HCT116 (cell line): ENCODE data around the gene DDR1. TPM values are rescaled to one million over a fixed set of nuclear protein-coding genes. Genes with fewer than 3 reads are reported as not detected.

Source experiments
- ATAC-seq: fragments of 200-7000 bp; cut with Tn5 transposase; 2 replicates; pipeline ENCODE4 v1.9.1; 2020; ENCODE audit warnings: mild to moderate bottlenecking, moderate library complexity
- BruUV-seq: library from RNA; stranded (reverse); fragments of 400-500 nt; replicated peaks from 2 replicates; lab custom pipeline; 2021; lab: Mats Ljungman, UMichigan
- CTCF ChIA-PET: fragments of 300-600 bp; sonication (Branson Sonifier 250); formaldehyde crosslinking; loops from one replicate; lab custom pipeline; 2021; ENCODE audit warnings: antibody characterized with exemption; lab: Charles Lee
- POLR2A ChIA-PET: fragments of 300-600, 350-600 bp; sonication (Branson Sonifier 250); formaldehyde crosslinking; loops from one replicate; lab custom pipeline; 2021; ENCODE audit warnings: antibody characterized with exemption; lab: Charles Lee
- RAD21 ChIA-PET, 2 experiments: fragments of 300-600 bp; sonication (Branson Sonifier 250); formaldehyde crosslinking; loops; one replicate each; lab custom pipeline; 2023; ENCODE audit warnings: low total read pairs in 2 of 2; ENCODE audit not compliant: uncharacterized antibody in 2 of 2, unreplicated experiment in 2 of 2, low non-redundant PET in 1 of 2; lab: Charles Lee
- DNase-seq: peaks from one replicate; pipeline ENCODE4 v3.0.0-alpha.2; 2010; ENCODE audit warnings: low read depth, low spot score
- H2AFZ ChIP-seq: fragments of 200-600 bp; shearing (Covaris generic), sonication (generic); 2 replicates; pipeline ENCODE4 v1.6.1; 2017; ENCODE audit warnings: low read depth, mixed run types, mixed read lengths, antibody characterized with exemption, low read length; ENCODE audit not compliant: poor library complexity, severe bottlenecking
- H3K27ac ChIP-seq: 2 replicates; pipeline ENCODE4 v1.5.1; 2012; ENCODE audit warnings: low read depth, low read length
- H3K27me3 ChIP-seq: fragments of 200-600 bp; sonication (generic); 2 replicates; pipeline ENCODE4 v1.6.1; 2016; ENCODE audit warnings: mixed run types, low read length, mixed read lengths; ENCODE audit not compliant: insufficient read depth
- H3K36me3 ChIP-seq, 2 experiments: fragments of 200-500 bp in 1 of 2; fragments of 200-600 bp in 1 of 2; sonication (Bioruptor generic) in 1 of 2; sonication (generic) in 1 of 2; 2 replicates each; pipeline versions ENCODE4 v1.5.1 to v1.6.1; 2014 to 2016; ENCODE audit warnings: low read length in 2 of 2, inconsistent platforms in 1 of 2, mixed read lengths in 1 of 2, mixed run types in 1 of 2; ENCODE audit not compliant: insufficient read depth in 2 of 2, control insufficient read depth in 1 of 2
- H3K4me1 ChIP-seq, 2 experiments: fragments of 200-600 bp in 1 of 2; sonication (generic) in 1 of 2; 2 replicates each; pipeline versions ENCODE4 v1.5.1 to v1.6.1; 2012 to 2017; ENCODE audit warnings: low read length in 2 of 2, inconsistent platforms in 1 of 2, mild to moderate bottlenecking in 1 of 2, mixed read lengths in 1 of 2, mixed run types in 1 of 2, moderate library complexity in 1 of 2; ENCODE audit not compliant: insufficient read depth in 2 of 2, control insufficient read depth in 1 of 2
- H3K4me2 ChIP-seq: fragments of 200-600 bp; sonication (generic); 2 replicates; pipeline ENCODE4 v1.6.1; 2017; ENCODE audit warnings: mixed run types, low read length, mixed read lengths
- H3K4me3 ChIP-seq, 2 experiments: fragments of 200-600 bp in 1 of 2; sonication (generic) in 1 of 2; replicated peaks in 1 of 2; 2 replicates each; pipeline ENCODE4 v1.5.1; 2011 to 2016; ENCODE audit warnings: low read length in 2 of 2, control low read depth in 1 of 2, low read depth in 1 of 2, mild to moderate bottlenecking in 1 of 2, mixed read lengths in 1 of 2, mixed run types in 1 of 2
- H3K79me2 ChIP-seq: fragments of 200-600 bp; sonication (generic); 2 replicates; pipeline ENCODE4 v1.6.1; 2017; ENCODE audit warnings: mild to moderate bottlenecking, mixed run types, low read length, moderate library complexity, mixed read lengths; ENCODE audit not compliant: insufficient read depth
- H3K9ac ChIP-seq: fragments of 200-600 bp; sonication (generic); 2 replicates; pipeline ENCODE4 v1.6.1; 2016; ENCODE audit warnings: low read length, mixed read lengths
- H3K9me2 ChIP-seq: fragments of 200-600 bp; sonication (generic), shearing (Covaris generic); 2 replicates; pipeline ENCODE4 v1.6.1; 2017; ENCODE audit warnings: mixed run types, mild to moderate bottlenecking, moderate library complexity; ENCODE audit not compliant: insufficient read depth
- H3K9me3 ChIP-seq, 2 experiments: fragments of 200-500 bp in 1 of 2; fragments of 200-600 bp in 1 of 2; sonication (Bioruptor generic) in 1 of 2; sonication (generic) in 1 of 2; 2 replicates each; pipeline ENCODE4 v1.6.1; 2014 to 2017; ENCODE audit warnings: low read length in 2 of 2, mixed read lengths in 2 of 2, inconsistent platforms in 1 of 2, low read depth in 1 of 2, mild to moderate bottlenecking in 1 of 2, mixed run types in 1 of 2, moderate library complexity in 1 of 2; ENCODE audit not compliant: control insufficient read depth in 1 of 2, insufficient read depth in 1 of 2
- H4K20me1 ChIP-seq: fragments of 200-600 bp; sonication (generic), shearing (Covaris generic); 2 replicates; pipeline ENCODE4 v1.6.1; 2017; ENCODE audit warnings: mixed run types, mild to moderate bottlenecking, moderate library complexity; ENCODE audit not compliant: insufficient read depth
- ATF3 ChIP-seq: IDR thresholded peaks from 2 replicates; pipeline ENCODE4 v1.6.1; 2012
- CTCF ChIP-seq, 3 experiments: fragments of 200-600 bp in 1 of 3; sonication (generic) in 1 of 3; IDR thresholded peaks in 2 of 3; conservative IDR thresholded peaks in 1 of 3; 2 replicates each; pipeline ENCODE4 v1.5.1; 2012 to 2017; ENCODE audit warnings: low read depth in 2 of 3, low read length in 2 of 3, antibody characterized with exemption in 1 of 3, borderline replicate concordance in 1 of 3, control low read depth in 1 of 3, mild to moderate bottlenecking in 1 of 3, mixed read lengths in 1 of 3, mixed run types in 1 of 3, moderate library complexity in 1 of 3; ENCODE audit not compliant: insufficient read depth in 1 of 3
- ELF1 ChIP-seq: IDR thresholded peaks from 2 replicates; pipeline ENCODE4 v1.6.1; 2012; ENCODE audit warnings: low read depth, borderline replicate concordance
- EZH2 ChIP-seq: fragments of 200-600 bp; sonication (generic); IDR thresholded peaks from 2 replicates; pipeline ENCODE4 v1.6.1; 2017; ENCODE audit warnings: antibody characterized with exemption, mixed run types
- JUND ChIP-seq: IDR thresholded peaks from 2 replicates; pipeline ENCODE4 v1.6.1; 2012
- POLR2AphosphoS5 ChIP-seq: IDR thresholded peaks from 2 replicates; pipeline ENCODE4 v1.6.1; 2011; ENCODE audit warnings: mild to moderate bottlenecking, low read depth, low read length, moderate library complexity
- REST ChIP-seq: IDR thresholded peaks from 2 replicates; pipeline ENCODE4 v1.6.1; 2012; ENCODE audit warnings: low read depth
- SP1 ChIP-seq: IDR thresholded peaks from 2 replicates; pipeline ENCODE4 v1.6.1; 2012; ENCODE audit warnings: low read depth
- SRF ChIP-seq: IDR thresholded peaks from 2 replicates; pipeline ENCODE4 v1.6.1; 2012; ENCODE audit warnings: low read depth
- TCF7L2 ChIP-seq: IDR thresholded peaks from 2 replicates; pipeline ENCODE4 v1.7.0; 2011; ENCODE audit warnings: borderline replicate concordance, inconsistent platforms; ENCODE audit not compliant: insufficient read depth, insufficient read length; ENCODE audit errors: extremely low read depth
- YY1 ChIP-seq: IDR thresholded peaks from 2 replicates; pipeline ENCODE4 v1.6.1; 2011; ENCODE audit warnings: low read length, low read depth, moderate library complexity, mild to moderate bottlenecking; ENCODE audit not compliant: insufficient replicate concordance; ENCODE audit errors: extremely low read depth
- ZFX ChIP-seq: fragments of 450-650 bp; IDR thresholded peaks from 2 replicates; pipeline ENCODE4 v1.6.1; 2017
- ZNF274 ChIP-seq: fragments of 200-500 bp; sonication (Bioruptor generic); IDR thresholded peaks from 2 replicates; pipeline ENCODE4 v1.6.1; 2014; ENCODE audit warnings: mild to moderate bottlenecking, low read depth, low read length, inconsistent platforms
- intact Hi-C: fragments of 100-400 bp; cut with micrococcal nuclease; formaldehyde crosslinking; loops from 2 replicates; pipeline ENCODE4 v1.10.0; 2022
- total RNA-seq: library from RNA; stranded (reverse); gene quantifications from one replicate; pipeline ENCODE4 v1.2.1, GENCODE V29; 2021; ENCODE audit not compliant: unreplicated experiment

The DDR1 gene
- total RNA-seq, 1 experiment from 2014 or later = 211 TPM

- BruUV-seq = no TSS peak
- H3K36me3 ChIP-seq = peaks cover 38 to 49% of the 10 kb centered on the region in 2 experiments
- peaks cover 31 to 39% of the 10 kb centered on the region in 2 experiments for H3K4me1 ChIP-seq
- peak overlapping the region; percentile 3; the same call in 1 of the 2 replicates for H3K27ac ChIP-seq
- H3K4me3 ChIP-seq = no peak overlapping the region
- ATAC-seq = no peak
- peaks cover 66% of the 10 kb centered on the region for H3K79me2 ChIP-seq
- H2AFZ ChIP-seq = no peak overlapping the region
- ChIA-PET RAD21 (no interaction called here), CTCF (no interaction called here), POLR2A (interaction anchor here (0.6 to 1.2 kb wide), 2 partner anchors 7 to 10 kb away, joined by 3 read pairs; no protein-coding TSS in a partner anchor)
- H3K27me3 ChIP-seq = no peaks in the 10 kb centered on the region
- H3K9ac ChIP-seq = no peak overlapping the region
- TF ChIP-seq YY1 (no peak), ATF3 (no peak), JUND (no peak)
- no peaks in the 10 kb centered on the region for H4K20me1 ChIP-seq
- intact Hi-C loops = no loop called here
- H3K9me2 ChIP-seq = no peaks in the 10 kb centered on the region
- H3K4me2 ChIP-seq = no peak overlapping the region
- DNase-seq = no peak
- no peaks in the 10 kb centered on the region for H3K9me3 ChIP-seq
These were observed 5.2 kb downstream of the DDR1 start for GRCh38 chr6:30889496-30889885.

- ChIA-PET CTCF (no interaction called here), POLR2A (interaction anchor here (0.6 to 1.2 kb wide), 2 partner anchors 8 to 9 kb away, joined by 3 read pairs; no protein-coding TSS in a partner anchor)
- intact Hi-C loops = no loop called here
- TF ChIP-seq ZNF274 = no peak
- TF ChIP-seq REST = no peak
- no peak for TF ChIP-seq ELF1
- TF ChIP-seq YY1 = no peak
- TF ChIP-seq SRF = no peak
- no peak for TF ChIP-seq POLR2AphosphoS5
- TF ChIP-seq EZH2 = no peak
- TF ChIP-seq ZFX = no peak
- no peak for TF ChIP-seq SP1
- no peak for TF ChIP-seq CTCF (IDR thresholded peaks at IDR 0.05 in 2 of 3, conservative IDR thresholded peaks at IDR 0.05 in 1 of 3; ENCODE audit: borderline replicate concordance in 1 of 3, insufficient read depth in 1 of 3, low read depth in 2 of 3, low read length in 2 of 3)
- TF ChIP-seq TCF7L2 = no peak
These were observed 5.8 kb downstream of the DDR1 start for GRCh38 chr6:30889921-30890645.

More at GRCh38 chr6:30889921-30890645, 5.8 kb downstream of the DDR1 start:
- Histone ChIP-seq H3K9me3 (no peaks in the 10 kb centered on the region), H3K36me3 (peaks cover 44 to 53% of the 10 kb centered on the region in 2 experiments), H3K4me3 (no peak overlapping the region), H2AFZ (no peak overlapping the region), H3K4me2 (no peak overlapping the region), H4K20me1 (no peaks in the 10 kb centered on the region), H3K27ac (peak overlapping the region; percentile 3; the same call in 1 of the 2 replicates), H3K9me2 (no peaks in the 10 kb centered on the region), H3K9ac (no peak overlapping the region), H3K27me3 (no peaks in the 10 kb centered on the region), H3K79me2 (peaks cover 60% of the 10 kb centered on the region), H3K4me1 (peaks cover 31 to 35% of the 10 kb centered on the region in 2 experiments)
- DNase-seq = no peak
- RAD21 ChIA-PET = no interaction called here
- no peak for ATAC-seq
- no TSS peak for BruUV-seq
